Retinal pigment epithelial cell (primary cell): ENCODE data around the gene NEGR1.
A peak's percentile ranks its signal among the peaks of the same experiment; 100 is the strongest.

Experiments used
- DNase-seq: peaks from one replicate; pipeline ENCODE4 v3.0.0-alpha.2; 2010; ENCODE audit warnings: low read depth
- H3K4me3 ChIP-seq: 2 replicates; pipeline ENCODE4 v1.5.1; 2011; ENCODE audit warnings: mild to moderate bottlenecking, low read length, control low read depth, moderate library complexity
- CTCF ChIP-seq: conservative IDR thresholded peaks from 2 replicates; pipeline ENCODE4 v1.5.1; 2011; ENCODE audit warnings: low read depth, low read length, control low read depth, inconsistent platforms

The NEGR1 gene

GRCh38 chr1:71657891-71658679 is 624.3 kb downstream of the NEGR1 start:
- no peak overlapping the region for H3K4me3 ChIP-seq
- DNase-seq = peak; percentile 34
- TF ChIP-seq CTCF = no peak

- DNase-seq = no peak
- no peak overlapping the region for H3K4me3 ChIP-seq
- TF ChIP-seq CTCF = no peak
Measured at GRCh38 chr1:71656902-71657301, 625.4 kb downstream of the NEGR1 start.

DNA sequence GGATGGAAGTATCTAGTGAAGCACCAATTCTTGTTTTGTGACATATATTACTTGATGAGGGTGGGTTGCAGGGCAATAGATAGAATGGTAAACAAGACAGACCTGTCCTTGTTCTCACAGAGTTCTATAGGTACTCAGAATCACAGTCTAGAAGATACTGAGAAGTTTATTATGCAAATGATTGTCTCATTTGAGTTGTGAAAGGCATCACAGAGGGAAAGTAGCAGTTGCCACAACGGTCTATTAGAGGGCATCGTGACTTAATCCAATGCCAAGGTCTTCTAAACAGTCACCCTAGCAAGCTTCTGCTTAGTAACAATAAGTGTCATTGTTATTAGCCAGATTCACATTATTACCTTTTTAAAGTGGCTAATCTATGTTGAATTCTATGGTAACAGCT is 626.7 kb downstream of the NEGR1 start:
- no peak for TF ChIP-seq CTCF

DNA sequence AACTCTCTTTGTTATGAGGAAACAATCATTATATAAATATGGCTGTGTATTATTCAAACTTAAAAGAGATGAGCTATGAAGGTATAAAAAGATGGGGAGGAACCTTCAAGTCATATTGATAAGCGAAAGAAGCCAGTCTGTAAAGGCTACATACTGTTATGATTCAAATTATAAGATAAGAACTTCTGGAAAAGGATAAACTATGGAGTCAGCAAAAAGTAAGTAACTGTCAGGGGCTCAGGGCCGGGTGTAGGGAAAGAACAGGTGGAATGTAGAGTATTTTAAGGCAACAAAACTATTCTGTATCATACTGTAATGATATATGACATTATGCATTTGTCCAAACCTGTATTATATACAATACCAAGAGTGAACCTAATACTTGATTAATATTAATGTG is 628.4 kb downstream of the NEGR1 start:
- TF ChIP-seq CTCF = no peak
- DNase-seq = no peak

More for the DNA sequence above, 626.7 kb downstream of the NEGR1 start:
- H3K4me3 ChIP-seq = no peak overlapping the region
- DNase-seq = no peak

DNA sequence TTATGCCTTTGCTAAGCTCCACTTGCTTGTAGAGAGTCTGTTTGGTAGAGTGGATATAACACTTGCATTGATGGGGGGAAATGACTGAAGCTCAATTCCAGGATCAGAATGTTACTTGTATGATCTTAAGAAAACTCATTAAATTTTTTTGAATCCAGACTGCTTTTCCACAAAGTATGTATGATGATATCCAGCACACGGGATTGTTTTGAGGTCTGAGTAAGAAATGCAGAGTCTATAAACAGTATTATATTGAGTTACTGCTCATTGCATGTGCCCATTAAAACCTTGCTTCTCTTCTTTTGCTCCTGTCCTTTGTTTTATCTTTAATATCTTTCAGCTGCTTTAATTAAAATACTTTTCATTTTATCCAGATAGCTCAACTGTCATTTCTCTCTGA is 631.1 kb downstream of the NEGR1 start:
- DNase-seq = no peak
- no peak overlapping the region for H3K4me3 ChIP-seq
- no peak for TF ChIP-seq CTCF

More for the DNA sequence above, 628.4 kb downstream of the NEGR1 start:
- H3K4me3 ChIP-seq = no peak overlapping the region

DNA sequence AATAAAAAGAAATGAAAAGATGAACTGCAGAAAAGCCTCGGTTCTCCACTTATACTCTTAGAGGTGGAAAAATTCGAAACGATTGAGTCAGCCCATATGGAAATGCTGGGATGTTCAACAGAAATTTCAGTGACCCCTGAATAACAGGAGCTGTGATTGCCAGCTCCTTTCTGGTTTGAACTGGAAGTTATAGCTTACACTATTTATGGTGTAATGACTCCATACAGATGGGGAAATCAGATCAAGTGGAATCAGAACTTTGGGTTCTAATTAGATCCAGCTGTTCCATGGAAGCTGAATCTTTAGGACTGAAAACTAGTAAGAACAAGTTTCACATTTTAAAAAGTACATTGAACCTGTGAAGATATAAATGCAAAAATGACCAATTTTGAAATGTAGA is 632.2 kb downstream of the NEGR1 start:
- DNase-seq = no peak
- no peak for TF ChIP-seq CTCF
- H3K4me3 ChIP-seq = no peak overlapping the region

GRCh38 chr1:71649608-71650007 is 632.7 kb downstream of the NEGR1 start:
- no peak for TF ChIP-seq CTCF
- H3K4me3 ChIP-seq = no peak overlapping the region
- no peak for DNase-seq
